ENCODE measurements around the gene CCSER1. TPM values are rescaled to one million over a fixed set of nuclear protein-coding genes. Genes with fewer than 3 reads are reported as not detected.

CCSER1 gene
- total and polyA plus RNA-seq, 2 experiments from 2014 or later, result 2.9 to 3.4 TPM

DNA sequence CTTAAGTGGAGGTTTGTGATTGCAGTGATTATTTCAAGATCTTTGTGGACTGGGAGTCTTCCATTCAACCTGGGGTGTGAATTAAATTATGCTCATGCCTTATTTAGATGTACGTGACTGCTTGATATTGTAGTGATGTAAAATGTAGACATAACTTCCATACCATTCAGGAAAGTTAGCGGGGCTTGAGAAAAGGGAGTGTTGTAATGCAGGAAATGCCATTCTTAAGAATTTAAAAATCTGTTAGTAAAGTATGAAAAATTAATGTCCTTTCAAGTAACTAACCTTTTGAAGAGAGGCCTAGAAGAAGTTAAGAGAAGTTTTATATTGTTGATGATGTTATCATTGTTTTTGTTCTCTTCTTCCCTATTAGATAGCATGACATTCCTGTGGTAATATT, 318.2 kb downstream of the CCSER1 start:
- Mint-ChIP-seq H3K4me1 (no peaks in the 10 kb centered on the region), H3K27me3 (ENCODE audit: insufficient read depth, low read depth, poor library complexity) (no peaks in the 10 kb centered on the region), H3K4me3 (no peak overlapping the region), H3K27ac (no peak overlapping the region), H3K9me3 (peaks cover 18% of the 10 kb centered on the region; the same call in 2 of the 3 replicates), H3K36me3 (ENCODE audit: low read depth) (peaks cover 14% of the 10 kb centered on the region; the same call in 2 of the 3 replicates)
- Histone ChIP-seq H3K79me2 (replicated peaks; ENCODE audit: insufficient read depth) (no peaks in the 10 kb centered on the region), H3F3A (replicated peaks; ENCODE audit: low read depth) (no peaks in the 10 kb centered on the region), H3K4me1 (ENCODE audit: insufficient read depth) (no peaks in the 10 kb centered on the region), H3K36me3 (ENCODE audit: insufficient read depth) (no peaks in the 10 kb centered on the region), H3K27me3 (ENCODE audit: insufficient read depth) (no peaks in the 10 kb centered on the region), H3K4me2 (no peak overlapping the region), H2AFZ (no peak overlapping the region), H3K4me3 (no peak overlapping the region), H3K27ac (ENCODE audit: low read depth) (no peak overlapping the region), H3K9me2 (ENCODE audit: insufficient read depth) (peaks cover 7% of the 10 kb centered on the region; the same call in 1 of the 2 replicates), H4K20me1 (replicated peaks; ENCODE audit: insufficient read depth) (no peaks in the 10 kb centered on the region)
- TF ChIP-seq CREB1 (CRISPR knock-in tag; IDR thresholded peaks at IDR 0.05; ENCODE audit: low read depth), result no peak
- TF ChIP-seq ZNF331 (CRISPR knock-in tag; IDR thresholded peaks at IDR 0.05; ENCODE audit: low read depth), result no peak
- TF ChIP-seq EZH2phosphoT487 (IDR thresholded peaks at IDR 0.05; ENCODE audit: unreplicated experiment), result no peak
- TF ChIP-seq NANOG (IDR thresholded peaks at IDR 0.05; ENCODE audit: borderline replicate concordance), result no peak
- no peak for TF ChIP-seq STAT1 (IDR thresholded peaks at IDR 0.05; ENCODE audit: unreplicated experiment)
- TF ChIP-seq EZH2 (IDR thresholded peaks at IDR 0.05; ENCODE audit: low read depth, unreplicated experiment), result no peak
- TF ChIP-seq, protein P1, sequence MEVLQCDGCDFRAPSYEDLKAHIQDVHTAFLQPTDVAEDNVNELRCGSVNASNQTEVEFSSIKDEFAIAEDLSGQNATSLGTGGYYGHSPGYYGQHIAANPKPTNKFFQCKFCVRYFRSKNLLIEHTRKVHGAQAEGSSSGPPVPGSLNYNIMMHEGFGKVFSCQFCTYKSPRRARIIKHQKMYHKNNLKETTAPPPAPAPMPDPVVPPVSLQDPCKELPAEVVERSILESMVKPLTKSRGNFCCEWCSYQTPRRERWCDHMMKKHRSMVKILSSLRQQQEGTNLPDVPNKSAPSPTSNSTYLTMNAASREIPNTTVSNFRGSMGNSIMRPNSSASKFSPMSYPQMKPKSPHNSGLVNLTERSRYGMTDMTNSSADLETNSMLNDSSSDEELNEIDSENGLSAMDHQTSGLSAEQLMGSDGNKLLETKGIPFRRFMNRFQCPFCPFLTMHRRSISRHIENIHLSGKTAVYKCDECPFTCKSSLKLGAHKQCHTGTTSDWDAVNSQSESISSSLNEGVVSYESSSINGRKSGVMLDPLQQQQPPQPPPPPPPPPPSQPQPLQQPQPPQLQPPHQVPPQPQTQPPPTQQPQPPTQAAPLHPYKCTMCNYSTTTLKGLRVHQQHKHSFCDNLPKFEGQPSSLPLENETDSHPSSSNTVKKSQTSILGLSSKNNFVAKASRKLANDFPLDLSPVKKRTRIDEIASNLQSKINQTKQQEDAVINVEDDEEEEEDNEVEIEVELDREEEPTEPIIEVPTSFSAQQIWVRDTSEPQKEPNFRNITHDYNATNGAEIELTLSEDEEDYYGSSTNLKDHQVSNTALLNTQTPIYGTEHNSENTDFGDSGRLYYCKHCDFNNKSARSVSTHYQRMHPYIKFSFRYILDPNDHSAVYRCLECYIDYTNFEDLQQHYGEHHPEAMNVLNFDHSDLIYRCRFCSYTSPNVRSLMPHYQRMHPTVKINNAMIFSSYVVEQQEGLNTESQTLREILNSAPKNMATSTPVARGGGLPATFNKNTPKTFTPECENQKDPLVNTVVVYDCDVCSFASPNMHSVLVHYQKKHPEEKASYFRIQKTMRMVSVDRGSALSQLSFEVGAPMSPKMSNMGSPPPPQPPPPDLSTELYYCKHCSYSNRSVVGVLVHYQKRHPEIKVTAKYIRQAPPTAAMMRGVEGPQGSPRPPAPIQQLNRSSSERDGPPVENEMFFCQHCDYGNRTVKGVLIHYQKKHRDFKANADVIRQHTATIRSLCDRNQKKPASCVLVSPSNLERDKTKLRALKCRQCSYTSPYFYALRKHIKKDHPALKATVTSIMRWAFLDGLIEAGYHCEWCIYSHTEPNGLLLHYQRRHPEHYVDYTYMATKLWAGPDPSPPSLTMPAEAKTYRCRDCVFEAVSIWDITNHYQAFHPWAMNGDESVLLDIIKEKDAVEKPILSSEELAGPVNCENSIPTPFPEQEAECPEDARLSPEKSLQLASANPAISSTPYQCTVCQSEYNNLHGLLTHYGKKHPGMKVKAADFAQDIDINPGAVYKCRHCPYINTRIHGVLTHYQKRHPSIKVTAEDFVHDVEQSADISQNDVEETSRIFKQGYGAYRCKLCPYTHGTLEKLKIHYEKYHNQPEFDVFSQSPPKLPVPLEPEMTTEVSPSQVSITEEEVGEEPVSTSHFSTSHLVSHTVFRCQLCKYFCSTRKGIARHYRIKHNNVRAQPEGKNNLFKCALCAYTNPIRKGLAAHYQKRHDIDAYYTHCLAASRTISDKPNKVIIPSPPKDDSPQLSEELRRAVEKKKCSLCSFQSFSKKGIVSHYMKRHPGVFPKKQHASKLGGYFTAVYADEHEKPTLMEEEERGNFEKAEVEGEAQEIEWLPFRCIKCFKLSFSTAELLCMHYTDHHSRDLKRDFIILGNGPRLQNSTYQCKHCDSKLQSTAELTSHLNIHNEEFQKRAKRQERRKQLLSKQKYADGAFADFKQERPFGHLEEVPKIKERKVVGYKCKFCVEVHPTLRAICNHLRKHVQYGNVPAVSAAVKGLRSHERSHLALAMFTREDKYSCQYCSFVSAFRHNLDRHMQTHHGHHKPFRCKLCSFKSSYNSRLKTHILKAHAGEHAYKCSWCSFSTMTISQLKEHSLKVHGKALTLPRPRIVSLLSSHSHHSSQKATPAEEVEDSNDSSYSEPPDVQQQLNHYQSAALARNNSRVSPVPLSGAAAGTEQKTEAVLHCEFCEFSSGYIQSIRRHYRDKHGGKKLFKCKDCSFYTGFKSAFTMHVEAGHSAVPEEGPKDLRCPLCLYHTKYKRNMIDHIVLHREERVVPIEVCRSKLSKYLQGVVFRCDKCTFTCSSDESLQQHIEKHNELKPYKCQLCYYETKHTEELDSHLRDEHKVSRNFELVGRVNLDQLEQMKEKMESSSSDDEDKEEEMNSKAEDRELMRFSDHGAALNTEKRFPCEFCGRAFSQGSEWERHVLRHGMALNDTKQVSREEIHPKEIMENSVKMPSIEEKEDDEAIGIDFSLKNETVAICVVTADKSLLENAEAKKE (CRISPR knock-in tag; IDR thresholded peaks at IDR 0.05), result no peak
- TF ChIP-seq POLR2AphosphoS5 (IDR thresholded peaks at IDR 0.05; ENCODE audit: low read depth), result no peak
- TF ChIP-seq, protein P2, sequence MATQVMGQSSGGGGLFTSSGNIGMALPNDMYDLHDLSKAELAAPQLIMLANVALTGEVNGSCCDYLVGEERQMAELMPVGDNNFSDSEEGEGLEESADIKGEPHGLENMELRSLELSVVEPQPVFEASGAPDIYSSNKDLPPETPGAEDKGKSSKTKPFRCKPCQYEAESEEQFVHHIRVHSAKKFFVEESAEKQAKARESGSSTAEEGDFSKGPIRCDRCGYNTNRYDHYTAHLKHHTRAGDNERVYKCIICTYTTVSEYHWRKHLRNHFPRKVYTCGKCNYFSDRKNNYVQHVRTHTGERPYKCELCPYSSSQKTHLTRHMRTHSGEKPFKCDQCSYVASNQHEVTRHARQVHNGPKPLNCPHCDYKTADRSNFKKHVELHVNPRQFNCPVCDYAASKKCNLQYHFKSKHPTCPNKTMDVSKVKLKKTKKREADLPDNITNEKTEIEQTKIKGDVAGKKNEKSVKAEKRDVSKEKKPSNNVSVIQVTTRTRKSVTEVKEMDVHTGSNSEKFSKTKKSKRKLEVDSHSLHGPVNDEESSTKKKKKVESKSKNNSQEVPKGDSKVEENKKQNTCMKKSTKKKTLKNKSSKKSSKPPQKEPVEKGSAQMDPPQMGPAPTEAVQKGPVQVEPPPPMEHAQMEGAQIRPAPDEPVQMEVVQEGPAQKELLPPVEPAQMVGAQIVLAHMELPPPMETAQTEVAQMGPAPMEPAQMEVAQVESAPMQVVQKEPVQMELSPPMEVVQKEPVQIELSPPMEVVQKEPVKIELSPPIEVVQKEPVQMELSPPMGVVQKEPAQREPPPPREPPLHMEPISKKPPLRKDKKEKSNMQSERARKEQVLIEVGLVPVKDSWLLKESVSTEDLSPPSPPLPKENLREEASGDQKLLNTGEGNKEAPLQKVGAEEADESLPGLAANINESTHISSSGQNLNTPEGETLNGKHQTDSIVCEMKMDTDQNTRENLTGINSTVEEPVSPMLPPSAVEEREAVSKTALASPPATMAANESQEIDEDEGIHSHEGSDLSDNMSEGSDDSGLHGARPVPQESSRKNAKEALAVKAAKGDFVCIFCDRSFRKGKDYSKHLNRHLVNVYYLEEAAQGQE (IDR thresholded peaks at IDR 0.05; ENCODE audit: unreplicated experiment), result no peak
- no peak for TF ChIP-seq JUNB (IDR thresholded peaks at IDR 0.05; ENCODE audit: unreplicated experiment)
- TF ChIP-seq, protein P3, sequence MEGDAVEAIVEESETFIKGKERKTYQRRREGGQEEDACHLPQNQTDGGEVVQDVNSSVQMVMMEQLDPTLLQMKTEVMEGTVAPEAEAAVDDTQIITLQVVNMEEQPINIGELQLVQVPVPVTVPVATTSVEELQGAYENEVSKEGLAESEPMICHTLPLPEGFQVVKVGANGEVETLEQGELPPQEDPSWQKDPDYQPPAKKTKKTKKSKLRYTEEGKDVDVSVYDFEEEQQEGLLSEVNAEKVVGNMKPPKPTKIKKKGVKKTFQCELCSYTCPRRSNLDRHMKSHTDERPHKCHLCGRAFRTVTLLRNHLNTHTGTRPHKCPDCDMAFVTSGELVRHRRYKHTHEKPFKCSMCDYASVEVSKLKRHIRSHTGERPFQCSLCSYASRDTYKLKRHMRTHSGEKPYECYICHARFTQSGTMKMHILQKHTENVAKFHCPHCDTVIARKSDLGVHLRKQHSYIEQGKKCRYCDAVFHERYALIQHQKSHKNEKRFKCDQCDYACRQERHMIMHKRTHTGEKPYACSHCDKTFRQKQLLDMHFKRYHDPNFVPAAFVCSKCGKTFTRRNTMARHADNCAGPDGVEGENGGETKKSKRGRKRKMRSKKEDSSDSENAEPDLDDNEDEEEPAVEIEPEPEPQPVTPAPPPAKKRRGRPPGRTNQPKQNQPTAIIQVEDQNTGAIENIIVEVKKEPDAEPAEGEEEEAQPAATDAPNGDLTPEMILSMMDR (conservative IDR thresholded peaks at IDR 0.05; ENCODE audit: low read depth in 2 of 2), result no peak
- DNase-seq (ENCODE audit: low spot score), result no peak
- no peak for ATAC-seq
